GM18858 (cell line): Measurements from ENCODE around the gene MEP1A.
A peak's percentile ranks its signal among the peaks of the same experiment; 100 is the strongest.
"Not testable (repeated sequence)": the region's sequence is repeated elsewhere in the genome, so short reads cannot be mapped to it uniquely, and the experiment has no call there.

Experiments used
- ATAC-seq: cut with Tn5 transposase; IDR thresholded peaks from one replicate; pipeline ENCODE4 v1.9.1; 2021; ENCODE audit not compliant: unreplicated experiment

MEP1A gene

GRCh38 chr6:46828939-46829338, 35.8 kb downstream of the MEP1A start:
- ATAC-seq: no peak

GRCh38 chr6:46832816-46833215, 39.6 kb downstream of the MEP1A start:
- ATAC-seq: no peak

- ATAC-seq: not testable (repeated sequence)
These were observed 41.2 kb downstream of the MEP1A start for GRCh38 chr6:46834257-46834916.

GRCh38 chr6:46834991-46835390, 41.8 kb downstream of the MEP1A start:
- ATAC-seq: not testable (repeated sequence)

- no peak for ATAC-seq
These were observed 44.8 kb downstream of the MEP1A start for GRCh38 chr6:46838033-46838432.

GRCh38 chr6:46842252-46842846, 49.2 kb downstream of the MEP1A start:
- not testable (repeated sequence) for ATAC-seq

DNA sequence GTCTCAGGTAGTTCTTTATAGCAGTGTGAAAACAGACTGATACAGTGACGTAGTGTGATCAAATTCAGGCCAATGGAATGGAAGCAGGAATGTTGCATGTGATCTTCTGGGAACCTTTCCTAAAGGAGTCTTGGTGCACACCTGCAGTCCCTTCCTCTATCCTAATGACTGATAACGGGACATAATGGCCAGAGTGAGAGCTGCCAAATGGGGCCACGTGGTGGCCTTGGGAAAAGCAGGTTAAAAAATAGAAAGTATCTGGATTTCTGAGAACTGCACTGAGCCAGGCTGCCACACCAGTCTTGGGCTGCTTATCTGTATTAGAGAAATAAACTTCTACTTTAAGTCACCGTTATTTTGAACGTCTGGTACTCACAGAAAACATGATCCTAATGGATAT, 51.9 kb downstream of the MEP1A start:
- ATAC-seq: no peak

- peak; percentile 76 for ATAC-seq
These were observed 55.6 kb downstream of the MEP1A start for GRCh38 chr6:46848684-46849360.

DNA sequence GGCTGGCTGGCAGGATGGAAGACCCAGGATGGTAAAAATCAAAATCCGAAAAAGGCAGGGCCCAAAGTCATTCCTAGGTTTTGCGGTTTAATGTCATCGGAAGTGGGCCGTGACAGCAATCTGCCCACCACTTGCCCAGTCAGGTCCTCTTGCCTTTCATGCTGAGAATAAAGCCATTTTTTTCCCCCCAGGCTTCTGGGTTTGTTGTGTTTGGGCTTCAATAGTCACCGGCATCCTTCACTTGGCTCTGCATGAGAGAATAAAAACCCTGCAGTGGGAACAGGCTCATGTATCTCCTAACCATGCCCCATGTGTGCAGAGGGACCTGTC, 56.1 kb downstream of the MEP1A start:
- ATAC-seq: no peak

- ATAC-seq: no peak
These were observed 57.6 kb downstream of the MEP1A start for GRCh38 chr6:46850792-46851191.

DNA sequence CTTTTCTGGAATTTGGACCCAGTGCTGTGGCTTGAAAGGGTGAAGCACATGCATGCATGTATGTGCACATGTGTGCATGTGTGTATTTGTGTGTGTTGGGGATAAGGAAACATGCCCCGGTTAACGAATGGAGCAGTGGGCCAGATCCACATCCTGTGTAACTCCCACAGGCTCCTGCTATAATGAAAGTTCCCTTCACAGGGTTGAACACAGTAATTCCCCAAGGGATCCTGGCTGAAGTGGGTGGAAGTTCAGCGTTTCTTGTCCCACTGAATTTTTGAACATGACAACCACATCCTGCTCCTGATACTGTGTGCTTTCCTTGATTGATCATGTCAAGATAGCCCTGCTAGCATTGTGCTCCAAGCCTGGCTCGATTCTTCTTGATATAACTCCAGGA, 58.4 kb downstream of the MEP1A start:
- not testable (repeated sequence) for ATAC-seq

GRCh38 chr6:46855966-46856365, 62.8 kb downstream of the MEP1A start:
- ATAC-seq: not testable (repeated sequence)

- ATAC-seq: no peak
These were observed 69.2 kb downstream of the MEP1A start for GRCh38 chr6:46862381-46862780.

DNA sequence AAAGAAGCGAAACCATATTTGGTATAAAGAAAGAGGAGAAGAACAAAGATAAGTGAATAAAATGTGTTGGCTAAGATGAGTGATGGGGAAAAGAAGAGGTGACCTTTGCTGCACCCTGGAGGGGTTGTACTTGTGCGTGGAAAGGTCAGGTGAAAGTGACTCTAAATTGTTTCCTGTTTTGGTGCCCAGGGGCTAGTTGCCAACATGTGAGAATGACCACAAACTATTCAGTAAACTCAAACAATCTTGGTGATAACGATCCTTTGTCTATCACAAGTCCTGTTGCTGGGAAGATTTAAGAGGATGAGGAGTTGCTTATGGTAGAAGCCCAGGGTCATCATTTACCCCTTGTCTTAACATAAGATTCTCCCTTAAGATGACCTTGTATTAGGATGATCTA, 70.6 kb downstream of the MEP1A start:
- no peak for ATAC-seq

DNA sequence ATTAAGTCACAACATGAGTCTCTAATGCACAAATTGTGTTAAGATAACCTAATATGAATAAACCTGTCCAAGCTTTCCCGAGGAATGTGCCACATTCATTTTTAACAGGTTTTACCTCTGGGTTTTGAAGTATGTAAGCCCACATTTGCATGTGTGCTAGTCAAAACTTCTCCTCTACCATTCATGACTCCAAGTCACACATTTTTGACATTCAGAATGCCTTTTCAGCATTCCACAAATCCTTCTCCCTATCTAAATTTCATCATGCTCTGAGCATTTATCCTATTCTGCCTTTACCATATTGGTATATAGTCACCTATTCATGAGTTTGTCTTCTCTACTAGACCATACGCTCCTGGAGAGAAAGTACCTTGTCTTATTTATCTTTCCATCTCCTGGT, 72.0 kb downstream of the MEP1A start:
- ATAC-seq: no peak

DNA sequence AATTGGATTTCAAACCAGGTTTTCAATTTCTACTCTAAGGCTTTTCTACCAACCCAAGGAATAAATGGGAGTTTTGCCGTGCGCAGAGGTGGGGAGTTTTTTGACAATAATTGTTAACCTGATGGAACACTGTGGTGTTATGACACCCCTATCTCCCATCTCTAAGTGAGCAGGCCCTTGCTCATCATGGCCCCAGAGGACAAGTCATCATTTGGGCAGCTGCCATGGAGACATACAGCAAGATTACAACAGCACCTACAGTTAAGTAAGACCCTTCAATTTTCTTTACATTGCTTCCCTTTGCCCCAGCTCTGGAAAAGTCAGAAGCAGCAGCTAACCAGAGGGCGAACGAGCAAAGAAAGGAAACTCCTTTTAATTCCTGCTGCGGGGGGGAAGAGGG, 74.2 kb downstream of the MEP1A start:
- no peak for ATAC-seq

DNA sequence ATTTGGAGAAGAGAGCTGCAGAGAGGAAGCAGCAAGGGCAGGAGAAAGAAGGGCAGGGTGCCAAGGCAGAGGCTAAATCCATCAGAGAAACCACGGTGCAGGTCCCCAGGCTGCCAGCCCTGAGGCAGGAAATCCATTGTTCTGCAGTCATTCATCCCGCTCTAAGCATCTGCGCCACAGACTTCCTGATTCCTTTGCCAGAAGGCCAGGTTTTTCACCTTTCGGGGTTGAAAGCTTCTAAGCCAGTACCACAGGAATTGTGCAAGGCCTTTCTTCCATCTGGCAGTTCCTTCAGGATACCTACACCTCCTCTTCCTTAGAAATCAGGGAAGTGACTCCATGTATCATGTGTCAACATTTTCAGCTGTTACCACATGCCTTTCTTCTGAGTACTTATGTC, 82.9 kb downstream of the MEP1A start:
- ATAC-seq: no peak

DNA sequence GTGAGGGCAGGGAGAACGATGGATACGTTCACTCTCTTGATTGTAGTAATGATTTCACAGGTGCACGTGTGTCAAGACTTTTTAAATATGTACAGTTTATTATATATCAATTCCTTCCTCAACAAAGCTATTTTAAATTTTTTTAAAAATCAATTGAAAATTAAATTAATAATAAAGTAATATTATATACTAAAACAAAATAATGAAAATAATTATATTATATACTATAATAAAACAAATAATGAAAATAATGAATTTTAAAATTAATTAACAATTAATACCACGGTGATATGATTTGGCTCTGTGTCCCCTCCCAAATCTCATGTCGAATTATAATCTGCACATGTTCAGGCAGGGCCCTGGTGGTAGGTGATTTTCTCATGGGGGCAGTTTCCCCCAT, 85.8 kb downstream of the MEP1A start:
- ATAC-seq: no peak

- no peak for ATAC-seq
These were observed 89.5 kb downstream of the MEP1A start for GRCh38 chr6:46882645-46883044.

GRCh38 chr6:46888031-46888430, 94.8 kb downstream of the MEP1A start:
- ATAC-seq: no peak

DNA sequence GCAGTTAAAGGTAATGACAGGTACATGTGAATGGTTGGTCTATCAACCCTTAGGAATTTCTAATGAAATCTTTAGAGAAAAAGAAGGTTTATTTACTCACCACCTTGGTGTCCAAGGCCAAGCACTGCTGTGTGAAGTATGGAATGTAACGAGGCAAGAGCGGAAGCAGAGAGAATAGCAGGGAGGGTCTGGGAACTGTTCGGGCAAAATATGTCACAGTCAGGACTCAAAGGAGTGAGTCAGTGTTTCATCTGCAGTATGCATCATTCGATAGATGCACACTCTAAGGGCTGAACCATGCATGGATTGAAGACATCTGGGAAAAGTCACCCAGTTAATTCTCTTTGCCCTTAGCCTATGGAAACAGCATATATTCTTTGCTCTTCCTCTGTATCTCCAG, 95.4 kb downstream of the MEP1A start:
- ATAC-seq: no peak
